Mesendoderm (in vitro differentiated cells): Measurements from ENCODE around the gene DOLPP1.

Experiments used
- DNase-seq: peaks from one replicate; pipeline ENCODE4 v3.0.0; 2013
- H2AK5ac ChIP-seq: 2 replicates; pipeline ENCODE4 v1.6.1; 2013; ENCODE audit warnings: low read length, inconsistent platforms
- H2BK120ac ChIP-seq: 2 replicates; pipeline ENCODE4 v1.6.1; 2013; ENCODE audit warnings: low read depth, mild to moderate bottlenecking, low read length, moderate library complexity, mixed read lengths
- H2BK15ac ChIP-seq: replicated peaks from 2 replicates; pipeline ENCODE4 v1.6.1; 2013; ENCODE audit warnings: low read depth, mild to moderate bottlenecking, moderate library complexity
- H2BK5ac ChIP-seq: 2 replicates; pipeline ENCODE4 v1.6.1; 2013; ENCODE audit warnings: low read length, inconsistent platforms
- H3K18ac ChIP-seq: 2 replicates; pipeline ENCODE4 v1.6.1; 2013; ENCODE audit warnings: mild to moderate bottlenecking, low read length, mixed read lengths
- H3K23ac ChIP-seq: one replicate; pipeline ENCODE4 v1.6.1; 2013; ENCODE audit warnings: low read length
- H3K27ac ChIP-seq: 2 replicates; pipeline ENCODE4 v1.5.1; 2013; ENCODE audit warnings: low read depth, mild to moderate bottlenecking, inconsistent platforms, low read length, moderate library complexity
- H3K27me3 ChIP-seq: 2 replicates; pipeline ENCODE4 v1.6.1; 2013; ENCODE audit warnings: low read length, control low read depth, mild to moderate bottlenecking, inconsistent platforms; ENCODE audit not compliant: insufficient read depth, poor library complexity
- H3K36me3 ChIP-seq: 2 replicates; pipeline ENCODE4 v1.6.1; 2013; ENCODE audit warnings: low read length, inconsistent platforms; ENCODE audit not compliant: control insufficient read depth, insufficient read depth
- H3K4ac ChIP-seq: one replicate; pipeline ENCODE4 v1.6.1; 2013; ENCODE audit warnings: low read depth, mild to moderate bottlenecking, low read length, moderate library complexity
- H3K4me1 ChIP-seq: 2 replicates; pipeline ENCODE4 v1.6.1; 2013; ENCODE audit warnings: low read depth, low read length, inconsistent platforms; ENCODE audit not compliant: control insufficient read depth
- H3K4me2 ChIP-seq: 2 replicates; pipeline ENCODE4 v1.6.1; 2013; ENCODE audit warnings: low read length
- H3K4me3 ChIP-seq: 2 replicates; pipeline ENCODE4 v1.5.1; 2013; ENCODE audit warnings: mild to moderate bottlenecking, low read length
- H3K56ac ChIP-seq: one replicate; pipeline ENCODE4 v1.6.1; 2013; ENCODE audit warnings: low read length
- H3K79me1 ChIP-seq: 2 replicates; pipeline ENCODE4 v1.6.1; 2013; ENCODE audit warnings: low read length, inconsistent platforms
- H3K79me2 ChIP-seq: 2 replicates; pipeline ENCODE4 v1.6.1; 2013; ENCODE audit warnings: mild to moderate bottlenecking, low read length; ENCODE audit not compliant: control insufficient read depth, insufficient read depth
- H3K9ac ChIP-seq: 2 replicates; pipeline ENCODE4 v1.6.1; 2013; ENCODE audit warnings: low read length, inconsistent platforms
- H4K5ac ChIP-seq: one replicate; pipeline ENCODE4 v1.6.1; 2013; ENCODE audit warnings: low read length
- H4K8ac ChIP-seq: one replicate; pipeline ENCODE4 v1.6.1; 2013; ENCODE audit warnings: low read depth, mild to moderate bottlenecking, control low read depth, low read length, moderate library complexity
- WGBS: extraction: QIAGEN DNeasy Blood & Tissue Kit; methylation state at CpG from one replicate; pipeline ENCODE4 v1.1.7; 2013; ENCODE audit warnings: low lambda C conversion rate, missing lambda C conversion rate; ENCODE audit not compliant: insufficient coverage; ENCODE audit errors: extremely low coverage; 5-methylcytosine and 5-hydroxymethylcytosine counted together

Gene DOLPP1

GRCh38 chr9:129042016-129042415 lies 38.9 kb upstream of the DOLPP1 start:
- Histone ChIP-seq H2BK120ac (no peak overlapping the region), H3K4me2 (no peak overlapping the region), H3K27ac (no peak overlapping the region), H2BK15ac (no peak overlapping the region), H3K4me1 (no peaks in the 10 kb centered on the region), H3K4me3 (no peak overlapping the region), H3K9ac (no peak overlapping the region), H3K79me2 (peaks cover 6% of the 10 kb centered on the region), H3K23ac (no peak overlapping the region), H2BK5ac (no peak overlapping the region), H3K79me1 (peaks cover 15% of the 10 kb centered on the region), H3K27me3 (no peaks in the 10 kb centered on the region), H3K36me3 (peaks cover 2% of the 10 kb centered on the region), H3K18ac (no peak overlapping the region), H3K56ac (no peak overlapping the region), H2AK5ac (no peak overlapping the region), H3K4ac (no peak overlapping the region), H4K8ac (no peak overlapping the region), H4K5ac (no peak overlapping the region)
- no CpG with 5 or more reads among the region's 16 CpGs for WGBS
- DNase-seq, result no peak

- Histone ChIP-seq H3K36me3 (peaks cover 1% of the 10 kb centered on the region), H3K79me1 (no peaks in the 10 kb centered on the region), H3K4ac (no peak overlapping the region), H3K79me2 (no peaks in the 10 kb centered on the region), H2BK5ac (no peak overlapping the region), H3K23ac (no peak overlapping the region), H3K4me1 (no peaks in the 10 kb centered on the region), H2BK15ac (no peak overlapping the region), H3K4me3 (no peak overlapping the region), H2BK120ac (no peak overlapping the region), H3K27ac (no peak overlapping the region), H2AK5ac (no peak overlapping the region), H4K5ac (no peak overlapping the region), H3K9ac (no peak overlapping the region), H4K8ac (no peak overlapping the region), H3K56ac (no peak overlapping the region), H3K18ac (no peak overlapping the region), H3K4me2 (no peak overlapping the region), H3K27me3 (no peaks in the 10 kb centered on the region)
- no peak for DNase-seq
- WGBS, result no CpG with 5 or more reads among the region's 8 CpGs
Measured at GRCh38 chr9:129052592-129052991, 28.3 kb upstream of the DOLPP1 start.

- Histone ChIP-seq H4K8ac (no peak overlapping the region), H3K79me1 (no peaks in the 10 kb centered on the region), H2AK5ac (no peak overlapping the region), H3K27me3 (no peaks in the 10 kb centered on the region), H2BK5ac (no peak overlapping the region), H3K18ac (no peak overlapping the region), H3K4me3 (no peak overlapping the region), H2BK15ac (no peak overlapping the region), H3K23ac (no peak overlapping the region), H3K4me1 (no peaks in the 10 kb centered on the region), H3K79me2 (no peaks in the 10 kb centered on the region), H4K5ac (no peak overlapping the region), H3K4ac (no peak overlapping the region), H3K27ac (no peak overlapping the region), H2BK120ac (no peak overlapping the region), H3K36me3 (peaks cover 1% of the 10 kb centered on the region), H3K9ac (no peak overlapping the region), H3K56ac (no peak overlapping the region), H3K4me2 (no peak overlapping the region)
- no peak for DNase-seq
- WGBS, result no CpG with 5 or more reads among the region's 6 CpGs
Measured at GRCh38 chr9:129053020-129053419, 27.9 kb upstream of the DOLPP1 start.

GRCh38 chr9:129054163-129054851 lies 26.6 kb upstream of the DOLPP1 start:
- no CpG with 5 or more reads among the region's 5 CpGs for WGBS
- Histone ChIP-seq H3K4me3 (no peak overlapping the region), H3K56ac (no peak overlapping the region), H3K79me1 (no peaks in the 10 kb centered on the region), H3K79me2 (no peaks in the 10 kb centered on the region), H3K23ac (no peak overlapping the region), H3K36me3 (no peaks in the 10 kb centered on the region), H4K5ac (no peak overlapping the region), H2AK5ac (no peak overlapping the region), H2BK5ac (no peak overlapping the region), H3K18ac (no peak overlapping the region), H3K27me3 (no peaks in the 10 kb centered on the region), H3K4ac (no peak overlapping the region), H3K27ac (no peak overlapping the region), H2BK15ac (no peak overlapping the region), H3K4me2 (no peak overlapping the region), H3K9ac (no peak overlapping the region), H3K4me1 (no peaks in the 10 kb centered on the region), H4K8ac (no peak overlapping the region), H2BK120ac (no peak overlapping the region)
- DNase-seq, result no peak

GRCh38 chr9:129058965-129059795 lies 21.7 kb upstream of the DOLPP1 start:
- H2BK5ac ChIP-seq, result no peak overlapping the region
- H3K4me1 ChIP-seq, result no peaks in the 10 kb centered on the region
- no peak overlapping the region for H2AK5ac ChIP-seq
- no peaks in the 10 kb centered on the region for H3K36me3 ChIP-seq
- H4K5ac ChIP-seq, result no peak overlapping the region
- H3K79me1 ChIP-seq, result no peaks in the 10 kb centered on the region
- no peak overlapping the region for H3K56ac ChIP-seq
- no peak for DNase-seq
- no peaks in the 10 kb centered on the region for H3K27me3 ChIP-seq
- H2BK15ac ChIP-seq, result no peak overlapping the region
- H4K8ac ChIP-seq, result no peak overlapping the region
- H3K79me2 ChIP-seq, result no peaks in the 10 kb centered on the region
- H3K4ac ChIP-seq, result no peak overlapping the region
- no peak overlapping the region for H3K4me2 ChIP-seq
- no peak overlapping the region for H3K23ac ChIP-seq
- H3K4me3 ChIP-seq, result no peak overlapping the region
- H3K18ac ChIP-seq, result no peak overlapping the region
- H2BK120ac ChIP-seq, result no peak overlapping the region
- H3K9ac ChIP-seq, result no peak overlapping the region
- H3K27ac ChIP-seq, result no peak overlapping the region
- WGBS, result no CpG with 5 or more reads among the region's 21 CpGs
